Esophagus squamous epithelium (tissue), 5 donors: ENCODE measurements around the gene SGMS2. TPM values are rescaled to one million over a fixed set of nuclear protein-coding genes. Genes with fewer than 3 reads are reported as not detected.
A peak's percentile ranks its signal among the peaks of the same experiment; 100 is the strongest.
"Not testable (repeated sequence)": the region's sequence is repeated elsewhere in the genome, so short reads cannot be mapped to it uniquely, and the experiment has no call there.

ENCODE experiments used
- DNase-seq: peaks from one replicate; lab custom pipeline; 2025; lab: John Stamatoyannopoulos, UW
- H3K27ac ChIP-seq, 4 donors: fragments of 200-600 bp; sonication (generic); one replicate each; pipeline ENCODE4 v1.5.1; 2016 to 2019; ENCODE audit warnings: mild to moderate bottlenecking in 1 of 4
- H3K27me3 ChIP-seq, 4 donors: fragments of 200-600 bp; sonication (generic); 1 replicate in 3 of 4; 2 replicates in 1 of 4; pipeline versions ENCODE4 v1.5.1 to v1.6.0; 2017 to 2021; ENCODE audit warnings: antibody characterized with exemption in 1 of 4
- H3K36me3 ChIP-seq, 3 donors: fragments of 200-600 bp; sonication (generic); one replicate each; pipeline ENCODE4 v1.5.1; 2016 to 2019
- H3K4me1 ChIP-seq, 3 donors: fragments of 200-600 bp; sonication (generic); one replicate each; pipeline ENCODE4 v1.5.1; 2017 to 2019
- H3K4me3 ChIP-seq, 4 donors: fragments of 200-600 bp; sonication (generic); 1 replicate in 3 of 4; 2 replicates in 1 of 4; pipeline ENCODE4 v1.5.1; 2016 to 2019; ENCODE audit warnings: mild to moderate bottlenecking in 2 of 4, moderate library complexity in 1 of 4
- H3K9me3 ChIP-seq, 3 donors: fragments of 200-600 bp; sonication (generic); one replicate each; pipeline ENCODE4 v1.5.1; 2016 to 2019
- POLR2A ChIP-seq, 4 donors: fragments of 450-650 bp; IDR thresholded peaks; one replicate each; pipeline ENCODE4 v1.6.1; 2017; ENCODE audit warnings: antibody characterized with exemption in 4 of 4, mild to moderate bottlenecking in 4 of 4, moderate library complexity in 3 of 4
- WGBS, 2 donors: methylation state at CpG; one replicate each; pipeline ENCODE4 v1.1.5; 2018; 5-methylcytosine and 5-hydroxymethylcytosine counted together
- intact Hi-C: fragments of 100-400 bp; cut with DNase I; formaldehyde crosslinking; loops from one replicate; pipeline ENCODE4 v1.15.0; 2022
- total RNA-seq, 4 donors: library from RNA; depleted of rRNA; stranded (reverse); fragments of >200 nt; gene quantifications; one replicate each; pipeline ENCODE4 v1.1.0, GENCODE V29; 2016
- TF ChIP-seq, protein P1 (sequence below), 6 experiments: fragments of 450-650 bp in 4 of 6; fragments of 200-600 bp in 2 of 6; sonication (generic) in 2 of 6; IDR thresholded peaks; one replicate each; pipeline ENCODE4 v1.5.1; 2016 to 2019; ENCODE audit warnings: antibody characterized with exemption in 6 of 6, mild to moderate bottlenecking in 4 of 6, moderate library complexity in 4 of 6
- donor health status: DM: yes; HTN: yes; CAD: no.

SGMS2 gene
- total RNA-seq, 4 donors from 2014 or later, result 53.4 to 153 (median 114) TPM

DNA sequence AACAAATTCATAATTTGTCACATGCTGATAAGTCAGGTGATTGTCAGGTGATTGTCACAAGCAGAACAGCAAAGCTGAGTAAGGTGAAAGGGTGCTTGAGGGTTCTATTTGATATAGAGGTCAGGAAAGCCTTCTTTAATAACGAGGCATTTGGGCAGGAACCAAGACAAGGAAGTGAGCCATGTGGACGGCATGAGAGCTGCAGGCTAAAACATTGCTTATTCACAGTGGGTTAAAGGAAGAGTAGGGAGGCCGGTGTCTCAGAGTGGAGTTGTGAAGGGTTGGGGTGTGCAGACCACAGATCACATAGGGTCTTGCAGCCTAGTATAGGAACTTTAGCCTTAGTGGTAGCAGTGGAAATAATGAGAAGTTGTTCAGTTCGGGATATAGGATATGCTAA, 75.3 kb downstream of the SGMS2 start:
- DNase-seq, result no peak
- Histone ChIP-seq H3K36me3 (peaks cover 0 to 13% (median 0%) of the 10 kb centered on the region in 3 donors), H3K9me3 (no peaks in the 10 kb centered on the region), H3K27ac (peak overlapping the region in 3 of 4 donors; percentile 51 to 69 (median 56)), H3K4me1 (peaks cover 0 to 27% (median 5%) of the 10 kb centered on the region in 3 donors), H3K27me3 (no peaks in the 10 kb centered on the region), H3K4me3 (no peak overlapping the region)
- intact Hi-C loops, result loop anchor here (5.0 kb wide), 1 partner anchor 78 kb away; the partner anchor contains the start of gene SGMS2
- TF ChIP-seq, protein P1, sequence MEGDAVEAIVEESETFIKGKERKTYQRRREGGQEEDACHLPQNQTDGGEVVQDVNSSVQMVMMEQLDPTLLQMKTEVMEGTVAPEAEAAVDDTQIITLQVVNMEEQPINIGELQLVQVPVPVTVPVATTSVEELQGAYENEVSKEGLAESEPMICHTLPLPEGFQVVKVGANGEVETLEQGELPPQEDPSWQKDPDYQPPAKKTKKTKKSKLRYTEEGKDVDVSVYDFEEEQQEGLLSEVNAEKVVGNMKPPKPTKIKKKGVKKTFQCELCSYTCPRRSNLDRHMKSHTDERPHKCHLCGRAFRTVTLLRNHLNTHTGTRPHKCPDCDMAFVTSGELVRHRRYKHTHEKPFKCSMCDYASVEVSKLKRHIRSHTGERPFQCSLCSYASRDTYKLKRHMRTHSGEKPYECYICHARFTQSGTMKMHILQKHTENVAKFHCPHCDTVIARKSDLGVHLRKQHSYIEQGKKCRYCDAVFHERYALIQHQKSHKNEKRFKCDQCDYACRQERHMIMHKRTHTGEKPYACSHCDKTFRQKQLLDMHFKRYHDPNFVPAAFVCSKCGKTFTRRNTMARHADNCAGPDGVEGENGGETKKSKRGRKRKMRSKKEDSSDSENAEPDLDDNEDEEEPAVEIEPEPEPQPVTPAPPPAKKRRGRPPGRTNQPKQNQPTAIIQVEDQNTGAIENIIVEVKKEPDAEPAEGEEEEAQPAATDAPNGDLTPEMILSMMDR (IDR thresholded peaks at IDR 0.05), result peak in 1 of 6 experiments; percentile 9
- no peak for TF ChIP-seq POLR2A (IDR thresholded peaks at IDR 0.05)
- WGBS, 2 donors, result 68 to 75% methylated on average over 4 of the region's 4 CpGs

- intact Hi-C loops, result loop anchor here (5.0 kb wide), 1 partner anchor 78 kb away; the partner anchor contains the start of gene SGMS2
- no peak for DNase-seq
- H3K36me3 ChIP-seq, result peaks cover 0 to 17% (median 0%) of the 10 kb centered on the region in 3 donors
- H3K4me1 ChIP-seq, result peaks cover 0 to 23% (median 4%) of the 10 kb centered on the region in 3 donors
- WGBS, 2 donors, result 83 to 92% methylated on average over 3 of the region's 3 CpGs
- no peaks in the 10 kb centered on the region for H3K9me3 ChIP-seq
- H3K27me3 ChIP-seq, result no peaks in the 10 kb centered on the region
- TF ChIP-seq, protein P1 (IDR thresholded peaks at IDR 0.05), result no peak
- no peak for TF ChIP-seq POLR2A (IDR thresholded peaks at IDR 0.05)
- peak overlapping the region in 3 of 4 donors; percentile 51 to 69 (median 56) for H3K27ac ChIP-seq
- H3K4me3 ChIP-seq, result no peak overlapping the region
Measured at GRCh38 chr4:107900508-107900907, 75.8 kb downstream of the SGMS2 start.

DNA sequence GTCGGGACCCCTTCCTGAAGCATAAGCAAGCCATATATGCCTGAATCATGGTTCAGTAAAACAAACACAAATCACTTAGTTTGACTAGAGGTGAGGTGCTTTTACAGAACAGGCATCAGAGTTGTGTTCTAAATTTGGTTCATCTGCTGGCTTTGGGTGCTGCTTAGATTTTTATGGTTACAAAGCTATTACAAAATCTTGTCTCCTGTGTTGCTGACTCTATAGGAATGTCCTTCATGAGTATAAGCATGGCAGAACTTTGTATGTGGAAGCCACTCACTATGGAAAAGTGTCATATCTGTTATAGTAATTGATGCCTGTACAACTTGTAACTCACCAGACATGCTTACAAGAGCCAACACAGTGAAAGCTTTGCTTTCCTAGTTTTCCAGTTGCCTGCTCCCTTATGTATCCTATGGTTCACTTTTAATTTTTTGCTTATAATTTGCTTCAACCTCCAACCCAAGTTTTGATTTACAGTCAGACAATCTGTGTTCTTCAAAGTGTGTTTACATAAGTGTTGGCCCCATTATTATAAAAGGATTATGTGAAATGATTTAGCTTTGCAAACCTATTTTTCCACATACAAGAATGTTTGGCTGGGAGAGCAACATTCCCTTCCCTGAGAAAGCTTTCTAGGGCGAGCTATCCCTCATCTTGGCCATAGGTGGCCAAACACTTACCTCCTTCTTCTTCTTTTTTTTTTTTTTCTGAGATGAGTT, 76.6 kb downstream of the SGMS2 start:
- no peak overlapping the region for H3K4me3 ChIP-seq
- H3K4me1 ChIP-seq, result peaks cover 0 to 14% (median 0%) of the 10 kb centered on the region in 3 donors
- WGBS, 2 donors, result 68 to 75% methylated on average over 2 of the region's 2 CpGs
- H3K9me3 ChIP-seq, result no peaks in the 10 kb centered on the region
- TF ChIP-seq POLR2A (IDR thresholded peaks at IDR 0.05), result no peak
- TF ChIP-seq, protein P1 (IDR thresholded peaks at IDR 0.05), result no peak
- peak overlapping the region in 3 of 4 donors; percentile 51 to 69 (median 56) for H3K27ac ChIP-seq
- no peaks in the 10 kb centered on the region for H3K27me3 ChIP-seq
- no peak for DNase-seq
- intact Hi-C loops, result loop anchor here (5.0 kb wide), 1 partner anchor 79 kb away; the partner anchor contains the start of gene SGMS2
- H3K36me3 ChIP-seq, result peaks cover 0 to 17% (median 0%) of the 10 kb centered on the region in 3 donors

- Histone ChIP-seq H3K9me3 (no peaks in the 10 kb centered on the region), H3K27me3 (no peaks in the 10 kb centered on the region), H3K36me3 (peaks cover 0 to 17% (median 0%) of the 10 kb centered on the region in 3 donors), H3K4me3 (no peak overlapping the region), H3K27ac (no peak overlapping the region), H3K4me1 (peaks cover 0 to 7% (median 0%) of the 10 kb centered on the region in 3 donors)
- WGBS, 2 donors, result 73 to 77% methylated on average over 2 of the region's 2 CpGs
- intact Hi-C loops, result loop anchor here (5.0 kb wide), 1 partner anchor 80 kb away; the partner anchor contains the start of gene SGMS2
- TF ChIP-seq, protein P1 (IDR thresholded peaks at IDR 0.05), result no peak
- no peak for TF ChIP-seq POLR2A (IDR thresholded peaks at IDR 0.05)
- no peak for DNase-seq
Measured at GRCh38 chr4:107902715-107903114, 78.0 kb downstream of the SGMS2 start.

GRCh38 chr4:107905082-107905481, 80.3 kb downstream of the SGMS2 start:
- H3K9me3 ChIP-seq, H3K4me3 ChIP-seq, H3K27ac ChIP-seq, H3K4me1 ChIP-seq, intact Hi-C loops, DNase-seq, H3K27me3 ChIP-seq: not testable (repeated sequence)
- peaks cover 0 to 41% (median 0%) of the 10 kb centered on the region in 3 donors for H3K36me3 ChIP-seq
- 78 to 85% methylated on average over 3 of the region's 3 CpGs for WGBS, 2 donors
